Fibroblast of lung (primary cell): Measurements from ENCODE around the gene BRAF.
"Not testable (repeated sequence)": the region's sequence is repeated elsewhere in the genome, so short reads cannot be mapped to it uniquely, and the experiment has no call there.

Experiments used
- EZH2 ChIP-seq: IDR thresholded peaks from 2 replicates; pipeline ENCODE4 v1.5.1; 2012; ENCODE audit warnings: low read length, control low read depth, mild to moderate bottlenecking; ENCODE audit errors: missing control alignments
- TF ChIP-seq, protein P1 (sequence below), 2 donors: IDR thresholded peaks in 1 of 2; conservative IDR thresholded peaks in 1 of 2; 1 replicate in 1 of 2; 2 replicates in 1 of 2; pipeline ENCODE4 v1.5.1; 2011 to 2012; ENCODE audit warnings: low read length in 2 of 2, control low read depth in 1 of 2, inconsistent platforms in 1 of 2, low read depth in 1 of 2, mild to moderate bottlenecking in 1 of 2

DNA sequence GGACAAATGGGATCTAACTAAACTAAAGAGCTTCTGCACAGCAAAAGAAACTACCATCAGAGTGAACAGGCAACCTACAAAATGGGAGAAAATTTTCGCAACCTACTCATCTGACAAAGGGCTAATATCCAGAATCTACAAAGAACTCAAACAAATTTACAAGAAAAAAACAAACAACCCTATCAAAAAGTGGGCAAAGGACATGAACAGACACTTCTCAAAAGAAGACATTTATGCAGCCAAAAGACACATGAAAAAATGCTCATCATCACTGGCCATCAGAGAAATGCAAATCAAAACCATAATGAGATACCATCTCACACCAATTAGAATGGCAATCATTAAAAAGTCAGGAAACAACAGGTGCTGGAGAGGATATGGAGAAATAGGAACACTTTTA lies 159.3 kb downstream of the BRAF start:
- TF ChIP-seq, protein P1, sequence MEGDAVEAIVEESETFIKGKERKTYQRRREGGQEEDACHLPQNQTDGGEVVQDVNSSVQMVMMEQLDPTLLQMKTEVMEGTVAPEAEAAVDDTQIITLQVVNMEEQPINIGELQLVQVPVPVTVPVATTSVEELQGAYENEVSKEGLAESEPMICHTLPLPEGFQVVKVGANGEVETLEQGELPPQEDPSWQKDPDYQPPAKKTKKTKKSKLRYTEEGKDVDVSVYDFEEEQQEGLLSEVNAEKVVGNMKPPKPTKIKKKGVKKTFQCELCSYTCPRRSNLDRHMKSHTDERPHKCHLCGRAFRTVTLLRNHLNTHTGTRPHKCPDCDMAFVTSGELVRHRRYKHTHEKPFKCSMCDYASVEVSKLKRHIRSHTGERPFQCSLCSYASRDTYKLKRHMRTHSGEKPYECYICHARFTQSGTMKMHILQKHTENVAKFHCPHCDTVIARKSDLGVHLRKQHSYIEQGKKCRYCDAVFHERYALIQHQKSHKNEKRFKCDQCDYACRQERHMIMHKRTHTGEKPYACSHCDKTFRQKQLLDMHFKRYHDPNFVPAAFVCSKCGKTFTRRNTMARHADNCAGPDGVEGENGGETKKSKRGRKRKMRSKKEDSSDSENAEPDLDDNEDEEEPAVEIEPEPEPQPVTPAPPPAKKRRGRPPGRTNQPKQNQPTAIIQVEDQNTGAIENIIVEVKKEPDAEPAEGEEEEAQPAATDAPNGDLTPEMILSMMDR (conservative IDR thresholded peaks at IDR 0.05 in 1 of 2, IDR thresholded peaks at IDR 0.05 in 1 of 2; ENCODE audit: low read depth in 1 of 2, low read length in 2 of 2), result not testable (repeated sequence)
- not testable (repeated sequence) for TF ChIP-seq EZH2
